Glomerular endothelial cell (primary cell): ENCODE results near the gene SEMA4C. TPM values are rescaled to one million over a fixed set of nuclear protein-coding genes. Genes with fewer than 3 reads are reported as not detected.

Source experiments
- DNase-seq: peaks from one replicate; pipeline ENCODE4 v3.0.0-alpha.2; 2011; ENCODE audit warnings: low read depth, low spot score; ENCODE audit errors: extremely low read depth
- total RNA-seq: library from RNA; depleted of rRNA; stranded (reverse); fragments of >200 nt; gene quantifications from 2 replicates; pipeline ENCODE4 v1.2.3, GENCODE V29; 2015

Gene SEMA4C
- total RNA-seq, 1 donor from 2014 or later, result 31.9 TPM

DNA sequence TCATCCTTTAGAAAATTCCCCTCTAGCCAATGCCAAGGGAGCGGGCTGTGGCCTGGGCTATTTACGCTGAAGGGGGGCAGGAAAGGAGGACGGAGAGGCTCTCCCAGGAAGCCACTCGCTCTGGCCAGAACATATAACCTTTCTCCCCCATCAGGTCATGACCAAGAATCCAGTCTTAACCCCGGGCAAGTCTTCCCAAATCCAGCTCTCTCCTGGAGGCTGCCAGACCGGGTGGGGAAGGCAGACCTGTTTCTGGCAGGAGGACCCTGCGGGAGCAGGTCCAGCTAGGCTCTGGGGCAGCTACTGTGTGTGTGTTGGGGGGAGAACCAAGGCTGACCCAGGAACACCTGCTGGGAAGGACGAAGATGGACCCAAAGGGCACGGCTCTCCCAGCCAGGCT, 13.4 kb upstream of the SEMA4C start:
- DNase-seq, result no peak

DNA sequence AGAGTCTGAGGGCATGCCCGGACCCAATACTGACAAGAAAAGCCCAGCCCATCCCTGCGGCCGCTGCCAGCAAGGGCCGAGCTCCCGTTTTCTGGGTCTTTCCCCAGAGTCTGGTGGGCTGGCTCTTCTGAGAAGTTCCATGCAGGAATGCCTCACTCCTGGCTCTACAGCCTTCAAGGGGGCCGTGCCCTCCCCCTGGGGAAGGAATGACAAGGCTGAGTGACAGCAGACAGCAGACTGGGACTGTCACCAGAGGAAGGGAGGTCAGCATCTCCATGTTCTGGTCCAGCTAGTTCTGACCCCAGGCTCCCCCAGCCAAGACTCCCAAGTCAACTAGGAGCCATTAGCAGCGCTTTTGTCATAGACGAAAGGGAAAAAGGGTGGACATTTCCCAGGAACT, 13.0 kb upstream of the SEMA4C start:
- DNase-seq, result no peak

DNA sequence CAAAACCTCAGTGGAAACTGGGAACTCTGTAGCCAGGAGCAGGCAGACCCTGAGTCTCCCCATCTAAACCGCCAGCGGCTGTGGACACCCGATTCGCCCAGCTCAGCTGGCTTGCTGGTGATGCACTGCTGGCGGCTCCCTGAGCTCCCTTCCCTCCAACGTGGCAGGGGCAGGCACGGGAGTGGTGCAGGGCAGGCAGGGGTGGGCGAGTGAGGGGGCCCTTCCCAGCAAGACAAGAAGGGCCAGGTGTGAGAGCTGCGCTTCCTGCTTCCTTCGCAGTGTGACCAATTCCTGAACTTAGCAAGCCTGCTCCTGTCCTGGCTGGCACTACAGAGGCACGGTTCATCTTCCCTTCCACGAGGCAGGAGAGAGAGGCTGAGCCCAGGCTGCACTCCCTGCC, 12.3 kb upstream of the SEMA4C start:
- DNase-seq, result no peak

DNA sequence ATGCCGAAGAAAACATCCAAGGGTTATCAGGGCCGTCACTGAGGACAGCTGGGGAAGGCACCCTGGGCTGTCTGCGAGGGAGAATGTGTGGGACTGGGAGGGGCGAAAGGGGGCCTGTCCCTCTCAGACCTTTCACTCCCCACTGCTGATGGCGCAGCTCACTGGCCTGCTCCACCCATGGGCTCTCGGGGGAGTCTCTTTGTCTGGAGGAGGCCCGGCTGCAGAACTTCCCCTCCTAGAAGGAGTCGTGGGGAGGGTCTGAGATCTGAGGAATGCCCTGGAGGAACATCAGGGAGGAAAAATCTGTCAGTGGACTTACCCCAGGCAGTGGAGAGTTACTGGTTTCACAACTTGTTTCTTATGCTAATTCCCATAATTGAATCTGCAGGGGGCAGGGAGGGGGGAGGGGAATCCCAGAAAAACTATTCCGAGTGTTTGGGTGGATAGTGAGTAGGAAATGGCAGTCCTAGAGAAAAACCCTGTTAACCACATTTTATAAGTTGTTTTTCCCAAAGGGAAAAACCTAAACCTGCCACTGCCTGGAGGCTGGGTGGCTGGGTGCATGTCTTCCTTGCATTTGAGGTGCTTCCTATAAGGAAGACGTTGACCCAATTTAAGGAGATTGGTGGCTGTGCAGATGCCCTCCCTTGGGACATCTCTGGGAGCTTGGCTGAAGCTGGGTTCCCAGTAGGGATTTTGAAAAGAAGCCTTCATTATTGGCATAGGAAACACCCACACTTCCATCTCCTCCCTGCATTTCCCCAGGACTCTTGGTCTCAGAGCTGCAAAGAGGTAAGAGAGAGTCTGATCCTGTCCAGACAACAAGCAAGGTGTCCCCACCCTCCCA, 11.7 kb upstream of the SEMA4C start:
- no peak for DNase-seq

DNA sequence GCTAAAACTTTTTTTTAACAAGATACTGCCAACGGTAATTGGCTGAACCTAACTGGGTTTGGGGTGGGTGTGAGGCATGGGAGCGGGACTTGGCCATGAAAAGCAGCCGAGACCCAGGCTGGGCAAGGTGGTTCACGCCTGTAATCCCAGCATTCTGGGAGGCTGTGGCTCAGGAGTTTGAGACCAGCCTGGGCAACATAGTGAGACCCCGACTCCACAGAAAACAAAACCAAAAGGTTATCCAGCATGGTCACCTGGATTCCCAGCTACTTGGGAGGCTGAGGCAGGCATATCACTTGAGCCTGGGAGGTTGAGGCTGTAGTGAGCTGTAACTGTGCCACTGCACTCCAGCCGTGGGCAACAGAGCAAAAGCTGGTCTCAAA, 11.0 kb upstream of the SEMA4C start:
- DNase-seq, result no peak

DNA sequence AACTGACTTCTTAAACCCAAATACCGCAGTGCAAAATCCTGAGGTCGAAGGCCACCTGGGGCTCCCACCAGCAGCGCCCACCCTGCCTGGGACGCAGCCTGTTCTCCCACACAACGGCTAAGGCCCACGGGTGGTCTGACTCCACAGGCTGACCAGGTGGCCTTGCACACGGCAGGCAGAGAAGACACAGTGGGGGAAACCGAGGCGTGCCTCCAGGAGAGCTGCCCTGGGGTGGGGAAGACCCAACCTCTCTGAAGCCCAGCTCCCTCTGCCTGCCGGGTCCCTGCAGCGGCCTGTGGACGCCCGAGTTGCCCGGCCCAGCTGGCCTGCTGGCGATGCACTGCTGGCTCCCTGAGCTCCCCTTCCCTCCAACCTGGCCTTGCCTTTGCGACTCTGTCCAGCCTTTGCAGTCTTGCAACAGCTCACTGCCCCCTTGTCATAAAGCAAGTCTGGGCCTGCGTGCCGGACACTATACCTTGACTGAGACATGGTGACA, 9.7 kb upstream of the SEMA4C start:
- DNase-seq, result no peak

DNA sequence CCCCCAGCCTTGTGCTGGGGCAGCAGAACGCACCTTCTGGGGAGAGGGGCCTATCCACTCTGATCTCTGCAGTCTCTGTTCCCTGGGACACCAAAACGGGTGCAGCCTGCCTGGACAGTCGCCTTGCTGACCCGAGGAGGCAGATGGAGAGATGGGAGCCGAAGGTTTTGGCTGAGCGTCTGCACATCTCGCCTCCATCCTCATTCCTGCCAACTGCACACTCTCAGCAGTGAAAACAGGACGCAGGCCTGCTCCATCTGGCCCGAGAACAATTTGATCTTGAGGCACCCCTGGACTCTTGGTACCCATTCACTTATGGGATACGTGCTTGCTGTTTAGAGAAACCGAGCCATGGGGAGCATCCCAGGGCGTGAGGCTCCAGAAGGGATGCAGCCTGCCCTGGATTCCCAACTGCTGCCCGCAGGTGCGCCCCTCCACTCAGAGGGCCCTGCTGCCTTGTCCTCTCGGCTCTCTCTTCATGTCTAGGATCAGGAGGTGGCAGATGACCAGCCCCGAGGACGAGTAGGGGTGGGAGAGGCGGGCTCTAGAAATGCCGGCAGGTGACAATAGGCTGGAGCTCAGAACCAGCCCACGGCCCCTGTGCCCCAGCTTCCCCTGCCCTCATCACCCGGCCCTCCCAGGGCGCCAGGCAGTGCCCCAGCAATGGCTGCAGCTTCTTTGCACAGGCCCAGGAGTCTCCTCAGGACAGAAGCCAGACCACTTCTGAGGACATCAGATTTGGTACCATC, 9.1 kb upstream of the SEMA4C start:
- no peak for DNase-seq

DNA sequence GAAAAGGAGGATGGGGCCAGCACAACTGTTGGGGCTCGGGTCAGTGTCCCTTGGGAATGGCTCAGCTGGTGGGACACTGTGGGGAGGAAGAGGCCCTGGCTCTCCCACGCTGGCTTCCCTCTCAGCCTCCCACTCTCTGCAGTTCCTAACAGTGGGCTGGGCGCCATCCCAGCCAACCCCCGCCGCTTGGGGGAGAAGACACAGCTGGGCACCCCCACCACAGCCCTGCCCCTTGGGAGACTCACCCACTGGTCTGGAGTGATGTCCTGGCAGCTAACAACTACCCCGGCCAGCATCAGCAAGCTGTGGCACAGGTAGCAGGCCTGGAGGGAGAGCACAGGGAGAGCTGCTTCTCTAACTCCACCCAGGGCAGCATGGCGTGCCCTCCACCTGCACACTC, 8.3 kb upstream of the SEMA4C start:
- no peak for DNase-seq

DNA sequence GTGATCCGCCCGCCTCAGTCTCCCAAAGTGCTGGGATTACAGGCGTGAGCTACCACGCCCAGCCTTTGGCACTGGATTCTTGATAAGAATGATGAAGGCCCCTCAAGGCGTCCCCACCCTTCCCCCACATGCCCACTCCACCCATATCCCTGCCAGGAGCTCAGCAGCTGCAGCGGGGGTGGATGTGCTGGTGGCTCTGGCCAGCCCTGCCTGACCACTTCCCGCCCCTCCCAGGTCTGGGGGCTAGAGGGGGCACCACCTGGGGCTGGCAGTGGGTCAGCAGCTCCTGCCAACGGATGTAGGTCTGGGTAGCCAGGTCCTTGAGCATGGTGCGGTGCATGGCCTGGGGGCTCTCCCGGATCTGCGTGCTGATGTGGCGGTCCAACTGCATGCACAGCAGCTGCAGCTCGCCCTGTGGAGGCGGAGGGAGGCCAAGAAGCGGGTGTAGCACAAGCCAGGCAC, 7.8 kb upstream of the SEMA4C start:
- no peak for DNase-seq

DNA sequence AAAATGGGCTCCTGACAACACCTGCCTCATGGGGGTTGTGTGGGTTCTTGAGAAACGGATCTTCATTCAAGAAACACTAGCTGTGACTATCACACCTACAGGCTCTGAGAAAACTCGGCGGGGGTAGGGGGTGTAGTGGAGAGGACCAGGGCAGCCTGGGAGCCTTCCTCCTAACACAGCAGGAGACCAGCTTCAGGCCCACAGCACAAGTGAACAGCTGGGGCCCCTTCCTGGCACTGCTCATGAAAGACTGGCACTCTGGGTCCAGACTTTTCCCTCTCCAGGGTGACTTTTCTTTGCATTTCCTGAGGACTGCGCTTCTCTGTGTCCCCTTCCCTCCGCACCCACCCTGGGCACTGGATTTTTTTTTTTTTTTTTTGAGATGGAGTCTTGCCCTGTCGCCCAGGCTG, 7.2 kb upstream of the SEMA4C start:
- no peak for DNase-seq

DNA sequence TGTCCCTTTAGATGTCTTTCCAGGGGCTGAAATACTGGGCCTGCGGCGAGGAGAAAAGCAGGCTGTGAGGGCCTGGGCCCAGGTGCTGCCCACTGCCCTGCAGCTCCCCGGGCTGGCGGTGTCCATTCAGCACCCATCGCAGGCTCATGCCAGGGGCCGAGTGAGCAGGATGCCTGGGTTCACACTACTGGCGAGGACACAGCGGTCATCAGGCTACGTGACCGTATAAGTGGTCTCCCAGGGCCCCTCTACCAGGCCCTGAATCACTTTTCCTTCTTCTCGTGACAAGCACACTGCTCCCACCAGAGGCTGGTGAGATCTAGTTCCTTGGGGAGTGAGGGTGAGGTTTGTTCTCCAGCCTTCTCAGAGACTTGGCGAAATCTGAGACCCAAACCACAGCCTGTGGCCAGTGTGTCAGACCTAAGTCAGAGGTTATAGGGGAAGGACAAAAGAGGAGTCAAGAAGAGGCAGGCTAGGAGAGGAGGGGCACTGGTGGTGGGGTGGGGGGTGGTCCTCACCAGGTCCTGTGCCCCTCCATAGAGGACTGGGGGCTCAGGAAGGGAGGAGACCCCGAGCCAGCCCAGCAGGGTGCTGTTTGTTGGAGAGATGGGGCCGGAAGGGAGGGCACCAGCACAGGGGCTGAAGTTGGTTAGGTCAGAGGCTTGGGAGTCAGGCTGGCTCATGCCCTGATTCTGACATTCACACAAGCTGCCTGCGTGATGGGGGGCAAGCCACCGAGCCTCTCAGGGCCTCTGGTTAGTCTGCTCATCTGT, 6.6 kb upstream of the SEMA4C start:
- DNase-seq, result no peak

DNA sequence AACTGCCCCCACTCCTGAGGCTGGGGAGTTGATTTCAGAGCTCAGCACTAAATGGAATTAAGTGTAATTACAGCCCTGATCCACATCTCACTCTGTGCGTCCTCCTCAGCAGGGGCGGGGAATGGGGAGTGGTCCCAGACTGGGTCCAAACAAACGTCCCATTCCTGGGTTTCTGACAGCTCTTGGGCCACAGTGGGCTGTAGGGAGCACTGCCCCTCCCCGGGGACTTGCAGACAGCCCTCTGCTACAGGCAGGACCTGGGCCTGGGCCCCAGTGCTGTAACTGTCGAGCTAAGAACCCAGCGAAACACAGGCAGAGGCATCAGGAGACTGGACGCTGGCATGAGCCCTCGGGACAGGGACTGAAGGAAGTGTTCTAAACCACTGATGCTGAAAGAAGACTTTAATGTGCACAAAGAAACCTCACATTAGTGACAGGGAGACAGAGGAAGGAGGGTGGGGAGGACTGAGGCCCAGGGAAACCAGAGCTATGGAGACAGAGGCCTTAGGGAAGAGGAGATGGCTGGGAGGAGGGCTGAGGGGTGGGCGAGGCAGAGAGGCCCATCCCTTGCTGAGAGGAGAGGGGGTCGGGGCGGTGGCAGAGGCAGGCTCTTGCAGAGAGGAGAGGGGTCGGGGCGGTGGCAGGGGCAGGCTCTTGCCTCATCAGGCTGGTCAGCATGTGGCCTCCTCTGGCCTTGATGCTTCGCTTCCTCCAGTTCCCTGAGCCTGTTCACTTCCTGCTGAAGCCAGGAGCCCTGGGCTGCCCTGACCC, 5.8 kb upstream of the SEMA4C start:
- no peak for DNase-seq

DNA sequence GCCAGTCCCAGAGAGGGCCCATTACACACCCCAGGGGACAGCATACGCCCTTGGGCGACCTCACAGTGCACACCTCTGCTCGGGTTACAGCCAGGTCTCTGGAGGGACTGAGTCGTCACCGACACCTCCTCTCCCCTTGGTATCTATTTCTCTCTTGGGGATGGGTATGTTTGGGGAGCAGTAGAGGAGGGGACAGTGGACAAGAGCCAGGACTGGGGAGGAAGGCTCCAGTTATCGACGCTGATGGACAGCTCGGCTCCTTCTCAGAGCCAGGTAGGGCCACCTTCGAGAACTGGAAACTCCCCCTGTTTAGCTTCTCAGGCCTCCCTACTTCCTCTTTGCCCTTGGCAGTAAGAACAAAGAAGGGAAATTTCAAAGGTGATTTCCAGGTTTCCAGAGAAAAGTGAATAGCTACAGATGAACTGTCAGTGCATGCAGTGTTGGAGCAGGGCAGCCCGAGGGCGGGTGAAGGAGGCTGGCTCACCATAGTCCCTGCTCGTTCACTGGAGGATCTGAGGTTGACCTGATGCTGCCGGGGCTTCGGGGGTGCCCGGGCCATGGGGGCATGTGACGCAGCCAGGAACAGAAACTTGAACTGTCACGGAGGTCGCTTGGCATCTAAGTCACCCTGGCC, 4.4 kb upstream of the SEMA4C start:
- no peak for DNase-seq

DNA sequence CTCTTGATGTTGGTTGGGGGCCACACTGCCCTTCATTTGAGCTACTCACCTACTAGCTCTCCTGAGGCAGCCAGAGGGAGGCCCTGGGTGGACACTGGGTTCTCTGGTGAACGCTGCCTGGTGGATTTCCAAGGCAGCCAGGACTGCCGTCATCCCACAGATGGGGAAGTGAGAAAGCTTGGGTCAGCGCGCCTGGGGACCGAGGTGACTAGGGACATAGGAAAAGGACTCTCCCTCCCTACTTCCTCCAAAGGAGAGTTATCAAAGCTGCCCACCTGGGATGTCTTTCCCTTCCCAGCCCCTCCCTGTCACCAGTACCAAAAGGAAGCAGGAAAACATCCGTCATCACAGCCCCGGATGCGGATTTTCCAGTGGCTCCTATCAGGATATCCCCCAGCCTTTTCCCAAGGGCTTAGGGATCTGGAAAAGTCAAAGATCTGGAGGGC, 3.8 kb upstream of the SEMA4C start:
- no peak for DNase-seq

DNA sequence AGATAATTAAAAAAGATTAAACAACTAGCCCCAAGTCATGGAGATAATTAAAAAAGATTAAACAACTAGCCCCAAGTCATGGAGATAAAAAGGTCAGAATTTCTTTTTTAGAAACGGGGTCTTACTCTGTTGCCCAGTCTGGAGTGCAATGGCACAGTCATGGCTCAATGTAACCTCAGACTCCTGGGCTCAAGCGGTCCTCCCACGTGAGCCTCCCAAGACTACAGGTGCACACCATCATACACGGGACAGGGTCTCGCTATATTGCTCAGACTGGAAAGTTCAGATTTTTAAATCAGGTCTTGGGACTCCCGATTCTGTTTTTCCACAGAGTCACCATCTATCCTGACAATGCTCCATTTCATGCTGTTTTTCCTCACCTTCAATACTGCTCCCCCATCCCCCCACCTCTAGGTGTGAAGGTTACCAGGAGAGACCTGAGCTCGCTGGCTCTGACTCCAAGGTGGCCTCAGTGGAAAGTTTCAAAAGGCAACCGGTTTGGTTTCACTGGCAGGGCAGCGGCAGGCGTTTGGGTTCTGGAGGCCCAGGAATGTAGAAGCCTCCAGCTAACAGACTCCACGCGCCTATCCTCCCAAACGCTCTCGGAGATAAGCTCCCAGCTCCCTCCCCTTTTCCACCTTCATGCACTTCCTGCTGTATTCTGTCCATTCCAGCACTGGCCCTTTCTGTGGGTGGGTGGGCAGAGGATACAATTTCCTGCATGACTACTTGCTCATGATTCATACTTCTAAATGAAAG, 2.9 kb upstream of the SEMA4C start:
- DNase-seq, result no peak

DNA sequence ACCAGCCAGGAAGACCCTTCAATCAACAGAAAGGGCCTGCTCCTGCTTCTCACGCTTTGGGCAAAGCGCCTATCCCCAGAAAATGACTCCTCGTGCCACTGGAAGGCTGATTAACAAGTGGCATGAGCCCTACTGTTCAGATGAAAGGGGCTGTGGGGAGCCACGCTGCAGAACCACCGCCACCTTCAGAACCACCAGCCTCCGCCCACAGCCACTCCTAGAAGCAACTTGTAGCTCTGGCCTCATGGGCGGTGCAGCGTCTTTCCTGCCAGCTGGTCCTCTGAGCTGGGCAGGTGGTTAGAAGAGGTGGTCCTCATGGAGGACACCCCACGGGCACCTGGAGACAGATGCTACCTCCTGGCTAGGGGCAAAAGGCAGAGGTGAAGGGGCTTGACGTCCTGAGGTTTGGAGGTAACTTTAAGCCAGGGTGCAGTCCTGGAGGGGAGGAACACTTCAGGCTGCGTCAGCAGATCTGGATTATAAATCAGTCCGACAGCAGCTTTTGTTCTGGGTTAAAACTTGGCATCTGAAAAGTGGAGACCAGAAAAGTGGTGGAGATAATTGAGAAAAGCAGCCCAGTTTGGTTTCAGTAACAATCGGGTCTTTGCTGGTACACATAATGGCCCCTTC, 861 bp upstream of the SEMA4C start:
- no peak for DNase-seq

DNA sequence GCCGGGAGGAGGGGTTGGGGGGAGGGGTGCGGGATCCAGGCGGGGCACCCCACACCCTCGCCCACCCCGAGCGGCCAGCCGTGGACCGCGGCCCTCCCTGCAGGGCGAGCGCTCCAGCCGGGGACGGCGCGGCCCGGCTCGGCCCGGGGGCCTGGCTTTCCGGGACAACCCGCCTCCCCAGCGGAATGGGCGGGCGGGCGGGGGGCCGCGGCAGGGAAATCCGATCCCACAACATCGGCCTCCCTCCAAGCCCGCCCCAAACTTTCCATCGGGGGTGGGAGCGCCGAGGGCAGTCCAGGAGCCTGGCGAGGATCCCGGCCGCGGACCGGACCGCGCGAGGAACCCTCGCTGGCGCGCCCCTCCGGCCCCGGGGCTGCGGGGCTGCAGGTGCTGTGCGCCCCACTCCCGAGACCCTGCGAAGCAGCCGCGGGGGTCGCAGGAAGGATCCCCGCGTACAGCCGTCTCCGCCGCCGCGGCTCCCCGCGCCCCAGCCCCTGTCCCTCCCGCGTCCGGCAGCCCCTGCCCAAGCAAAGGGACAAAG, 529 bp downstream of the SEMA4C start:
- no peak for DNase-seq

DNA sequence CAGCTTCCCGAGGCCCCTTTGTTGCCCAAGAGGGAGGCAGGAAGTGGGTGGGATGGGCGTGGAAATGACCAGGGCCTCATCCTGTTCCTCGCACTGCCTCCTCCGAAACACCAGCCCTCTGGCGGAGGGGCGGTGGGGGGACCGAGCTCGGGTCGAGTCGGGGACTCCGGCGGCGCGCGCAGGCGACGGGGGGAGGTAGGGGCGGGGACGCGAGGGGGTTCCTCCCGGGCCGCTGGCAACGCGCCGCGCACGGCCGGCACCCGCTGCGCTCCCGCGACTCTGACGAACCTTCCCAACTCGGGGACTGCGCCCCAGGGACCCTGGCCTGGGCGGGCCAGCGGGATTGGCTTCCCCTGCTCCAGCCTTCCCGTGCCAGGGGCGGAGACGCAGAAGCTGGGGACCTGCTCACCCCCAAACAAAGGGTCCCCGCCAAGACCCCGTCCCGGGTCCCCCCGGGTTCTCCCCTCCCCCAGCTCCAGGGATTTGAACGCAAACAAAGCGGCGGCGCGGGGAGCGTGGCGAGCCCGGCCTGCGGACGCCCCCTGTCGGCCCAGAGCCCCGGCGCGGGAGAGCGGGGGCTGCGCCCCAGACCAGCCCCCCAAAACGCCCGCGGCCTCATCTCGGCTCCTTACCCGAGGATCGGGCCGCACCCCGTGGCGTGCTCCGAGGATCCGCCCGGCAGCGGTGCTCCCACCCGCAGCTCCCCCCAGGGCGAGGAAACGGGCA, 1.2 kb downstream of the SEMA4C start:
- no peak for DNase-seq
